Psoas muscle (tissue), 8 donors: ENCODE data around the gene SSX4. TPM values are rescaled to one million over a fixed set of nuclear protein-coding genes. Genes with fewer than 3 reads are reported as not detected.
"Not testable (repeated sequence)": the region's sequence is repeated elsewhere in the genome, so short reads cannot be mapped to it uniquely, and the experiment has no call there.

Experiments
- ATAC-seq, 4 donors: fragments of 200-7000 bp; cut with Tn5 transposase; one replicate each; pipeline ENCODE4 v1.9.1; 2020; ENCODE audit warnings: moderate library complexity in 3 of 4, mild to moderate bottlenecking in 2 of 4
- DNase-seq, 2 donors: peaks; one replicate each; pipeline ENCODE4 v3.0.0-alpha.2; 2020
- H3K27ac ChIP-seq: fragments of 200-600 bp; one replicate; pipeline ENCODE4 v1.8.0; 2022
- H3K27me3 ChIP-seq, 3 donors: fragments of 200-600 bp in 1 of 3; one replicate each; pipeline versions ENCODE4 v1.6.1 to v1.8.0; 2013 to 2022; ENCODE audit warnings: low read length in 2 of 3, mild to moderate bottlenecking in 2 of 3, moderate library complexity in 1 of 3; ENCODE audit not compliant: insufficient read depth in 3 of 3
- H3K36me3 ChIP-seq, 2 donors: fragments of 200-600 bp in 1 of 2; one replicate each; pipeline versions ENCODE4 v1.6.1 to v1.8.0; 2013 to 2022; ENCODE audit warnings: low read depth in 1 of 2, mild to moderate bottlenecking in 1 of 2, moderate library complexity in 1 of 2; ENCODE audit not compliant: insufficient read depth in 1 of 2
- H3K4me1 ChIP-seq: fragments of 200-600 bp; one replicate; pipeline ENCODE4 v1.8.0; 2022
- H3K4me3 ChIP-seq: fragments of 200-600 bp; one replicate; pipeline ENCODE4 v1.8.0; 2022; ENCODE audit warnings: mild to moderate bottlenecking
- H3K9me3 ChIP-seq: fragments of 200-600 bp; one replicate; pipeline ENCODE4 v1.8.0; 2022
- whole genome bisulfite sequencing, 3 donors: extraction: QIAGEN DNeasy Blood & Tissue Kit; methylation state at CpG; one replicate each; pipeline versions ENCODE4 v1.1.6 to v1.1.7; 2013; 5-methylcytosine and 5-hydroxymethylcytosine counted together
- intact Hi-C, 2 donors: fragments of 100-400 bp; cut with DNase I; formaldehyde crosslinking; loops; one replicate each; pipeline versions ENCODE4 v1.11.0 to v1.14.2; 2022
- polyA plus RNA-seq, 3 donors: library from polyadenylated mRNA; stranded (reverse); fragments of 200-250 nt; gene quantifications; one replicate each; pipeline ENCODE4 v1.2.3, GENCODE V29; 2013
- total RNA-seq, 4 donors: library from RNA; stranded (reverse); fragmentation: NEBNext Ultra II Directional in 2 of 4; extraction: Animal tissue kit (Norgen Biotek cat#: 25700) in 2 of 4; gene quantifications; one replicate each; pipeline versions ENCODE4 v1.2.1 to v1.2.4, GENCODE V29; 2021 to 2023
- donor health status: healthy with polysubstance abuse.
- donor health status: DM: no; HTN: no; CAD: no; lungs with moderate emphysema.
- donor health status: Bipolar disorder and iron deficiency.
- donor health status: healthy.
- donor health status: DM: yes; HTN: yes; CAD: no.
- donor health status: DM: no; HTN: no; CAD: no.
- donor health status: DM: no; HTN: no; CAD: no.
- donor health status: DM: yes; HTN: yes; CAD: no.

Gene SSX4
- total and polyA plus RNA-seq, 7 donors = not detected

DNA sequence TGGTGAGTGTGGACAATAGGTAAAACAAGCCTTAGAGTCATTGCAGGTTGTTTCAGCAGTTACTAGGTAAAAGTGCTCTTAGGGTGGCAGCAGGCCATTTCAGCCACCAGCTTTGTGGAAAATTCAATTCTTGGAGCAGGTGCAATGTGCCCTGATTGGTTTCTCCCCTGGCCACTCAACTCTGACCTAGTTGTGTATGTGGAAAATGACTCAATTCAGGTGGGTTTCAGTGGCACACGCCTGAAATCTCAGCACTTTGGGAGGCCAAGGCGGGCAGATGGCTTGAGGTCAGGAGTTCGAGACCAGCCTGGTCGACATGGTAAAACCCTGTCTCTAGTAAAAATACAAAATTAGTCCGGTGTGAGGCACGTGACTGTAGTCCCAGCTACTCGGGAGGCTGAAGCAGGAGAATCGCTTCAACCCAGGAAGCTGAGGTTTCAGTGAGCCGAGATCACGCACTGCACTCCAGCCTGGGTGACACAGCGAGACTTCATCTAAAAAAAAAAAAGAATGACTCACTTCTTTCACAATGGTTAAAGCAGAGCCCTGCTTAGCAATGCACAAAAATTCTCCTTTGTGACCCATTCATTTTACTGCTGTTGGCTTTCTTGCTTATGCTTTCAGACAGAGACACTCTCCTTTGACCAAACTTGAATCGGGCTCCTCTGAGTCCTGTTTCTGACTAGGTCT, 43.8 kb downstream of the SSX4 start:
- H3K27ac ChIP-seq, ATAC-seq, H3K27me3 ChIP-seq, H3K4me1 ChIP-seq, H3K36me3 ChIP-seq, H3K4me3 ChIP-seq, DNase-seq, intact Hi-C loops, H3K9me3 ChIP-seq: not testable (repeated sequence)
- WGBS, 3 donors = no CpG with 5 or more reads among the region's 12 CpGs

DNA sequence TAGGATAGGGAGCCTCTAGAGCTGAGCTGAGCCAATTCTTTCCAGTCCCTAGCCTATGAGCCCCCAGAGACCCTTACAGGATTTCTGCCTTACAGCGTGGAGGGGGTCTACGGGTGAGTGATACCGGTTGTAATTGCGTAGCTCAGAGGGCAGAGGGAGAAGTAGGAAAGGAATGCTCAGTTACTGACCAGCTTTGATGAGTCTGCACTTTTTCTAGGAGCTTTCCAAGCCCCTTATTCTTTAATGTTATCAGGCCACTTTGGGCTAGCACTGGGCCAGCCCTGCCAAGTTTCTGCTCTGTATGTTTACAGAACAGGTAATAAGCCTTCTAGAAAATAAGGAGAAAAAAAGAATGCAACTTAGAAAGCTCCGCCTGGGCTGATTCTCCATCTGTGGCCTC, 46.3 kb downstream of the SSX4 start:
- H3K27ac ChIP-seq, H3K4me1 ChIP-seq, intact Hi-C loops, H3K9me3 ChIP-seq, DNase-seq, H3K4me3 ChIP-seq, H3K36me3 ChIP-seq, ATAC-seq: not testable (repeated sequence)
- peaks cover 0 to 10% (median 2%) of the 10 kb centered on the region in 3 donors for H3K27me3 ChIP-seq
- 41 to 60% (median 44%) methylated on average over 5 of the region's 5 CpGs for WGBS, 3 donors

DNA sequence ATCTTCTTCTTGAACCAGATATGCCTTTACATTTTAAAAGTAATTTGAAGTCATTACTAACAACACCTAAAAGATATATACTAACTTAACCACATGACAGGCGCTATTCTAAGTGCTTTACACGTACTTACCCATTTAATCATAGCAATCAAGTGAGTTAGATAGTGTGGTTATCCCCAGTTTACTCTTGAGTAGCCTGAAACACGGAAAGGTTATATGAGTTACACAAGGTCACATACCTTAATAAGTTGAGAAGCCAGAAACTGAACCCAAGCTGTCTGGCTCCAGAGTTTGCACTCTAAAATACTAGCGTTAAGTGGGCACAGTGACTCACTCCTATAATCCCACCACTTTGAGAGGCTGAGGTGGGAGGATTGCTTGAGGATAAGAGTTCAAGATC, 46.8 kb downstream of the SSX4 start:
- H3K4me1 ChIP-seq, ATAC-seq, H3K4me3 ChIP-seq, H3K27ac ChIP-seq, intact Hi-C loops, H3K36me3 ChIP-seq, H3K9me3 ChIP-seq, DNase-seq: not testable (repeated sequence)
- WGBS, 3 donors = 63 to 81% (median 73%) methylated on average over 4 of the region's 4 CpGs
- peaks cover 0 to 11% (median 2%) of the 10 kb centered on the region in 3 donors for H3K27me3 ChIP-seq

DNA sequence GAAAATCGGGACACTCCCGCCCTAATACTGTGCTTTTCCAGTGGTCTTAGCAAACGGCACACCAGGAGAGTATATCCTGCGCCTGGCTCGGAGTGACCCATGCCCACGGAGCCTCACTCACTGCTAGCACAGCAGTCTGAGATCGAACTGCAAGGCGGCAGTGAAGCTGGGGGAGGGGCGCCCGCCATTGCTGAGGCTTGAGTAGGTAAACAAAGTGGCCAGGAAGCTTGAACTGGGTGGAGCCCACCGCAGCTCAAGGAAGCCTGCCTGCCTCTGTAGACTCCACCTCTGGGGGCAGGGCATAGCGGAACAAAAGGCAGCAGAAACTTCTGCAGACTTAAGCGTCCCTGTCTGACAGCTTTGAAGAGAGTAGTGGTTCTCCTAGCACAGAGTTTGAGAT, 50.4 kb downstream of the SSX4 start:
- H3K9me3 ChIP-seq, H3K4me1 ChIP-seq, H3K27ac ChIP-seq, ATAC-seq, intact Hi-C loops, DNase-seq, H3K36me3 ChIP-seq, H3K4me3 ChIP-seq: not testable (repeated sequence)
- 79 to 83% (median 80%) methylated on average over 9 to 13 of the region's 13 CpGs for WGBS, 3 donors
- peaks cover 0 to 11% (median 2%) of the 10 kb centered on the region in 3 donors for H3K27me3 ChIP-seq

Other genes with a start within 250 kb of the SSX4 start
- not detected for gene SSX5, start 186.7 kb upstream of the SSX4 start, total RNA-seq
- not detected for gene SSX5, start 186.7 kb upstream of the SSX4 start, polyA plus RNA-seq
- not detected for gene SSX1, start 128.1 kb upstream of the SSX4 start, total RNA-seq
- gene SSX1, start 128.1 kb upstream of the SSX4 start, polyA plus RNA-seq = not detected
- not detected for gene SSX3, start 26.8 kb upstream of the SSX4 start, total RNA-seq
- not detected for gene SSX3, start 26.8 kb upstream of the SSX4 start, polyA plus RNA-seq
- not detected for gene SSX4B, start 28.4 kb downstream of the SSX4 start, total RNA-seq
- not detected for gene SSX4B, start 28.4 kb downstream of the SSX4 start, polyA plus RNA-seq
- 1 to 10 TPM in 2 of 4 donors, under 1 TPM in 2; 0.83 to 1.1 (median 1.0) TPM for gene SLC38A5, start 86.7 kb downstream of the SSX4 start, total RNA-seq
- gene SLC38A5, start 86.7 kb downstream of the SSX4 start, polyA plus RNA-seq = 1 to 10 TPM in 1 of 3 donors, under 1 TPM in 2; 0.34 to 1.7 (median 0.61) TPM
- 10 to 100 TPM; 14.5 to 26.8 (median 21.2) TPM for gene FTSJ1, start 92.7 kb downstream of the SSX4 start, total RNA-seq
- 10 to 100 TPM; 26.7 to 48.4 (median 46.4) TPM for gene FTSJ1, start 92.7 kb downstream of the SSX4 start, polyA plus RNA-seq
- 1 to 10 TPM; 4.8 to 9.2 (median 7.6) TPM for gene PORCN, start 125.5 kb downstream of the SSX4 start, total RNA-seq
- gene PORCN, start 125.5 kb downstream of the SSX4 start, polyA plus RNA-seq = 10 to 100 TPM in 1 of 3 donors, 1 to 10 TPM in 2; 8.4 to 12.2 (median 8.7) TPM
- 1 to 10 TPM; 3.8 to 8.1 (median 6.4) TPM for gene EBP, start 138.3 kb downstream of the SSX4 start, total RNA-seq
- gene EBP, start 138.3 kb downstream of the SSX4 start, polyA plus RNA-seq = 10 to 100 TPM in 1 of 3 donors, 1 to 10 TPM in 2; 8.7 to 11.9 (median 9.7) TPM
- gene TBC1D25, start 156.2 kb downstream of the SSX4 start, total RNA-seq = 10 to 100 TPM; 10.5 to 18.4 (median 16.9) TPM
- 10 to 100 TPM in 1 of 3 donors, 1 to 10 TPM in 2; 9.3 to 12.1 (median 9.4) TPM for gene TBC1D25, start 156.2 kb downstream of the SSX4 start, polyA plus RNA-seq
- 100 to 1,000 TPM in 2 of 4 donors, 10 to 100 TPM in 2; 15.9 to 206 (median 83.2) TPM for gene RBM3, start 190.9 kb downstream of the SSX4 start, total RNA-seq
- gene RBM3, start 190.9 kb downstream of the SSX4 start, polyA plus RNA-seq = 100 to 1,000 TPM in 1 of 3 donors, 10 to 100 TPM in 2; 26.4 to 137 (median 68.9) TPM
- 100 to 1,000 TPM; 103 to 155 (median 116) TPM for gene WDR13, start 214.0 kb downstream of the SSX4 start, total RNA-seq
- 100 to 1,000 TPM; 112 to 171 (median 132) TPM for gene WDR13, start 214.0 kb downstream of the SSX4 start, polyA plus RNA-seq